Body of pancreas (tissue), 4 donors: ENCODE data around the gene PHAF1. TPM values are rescaled to one million over a fixed set of nuclear protein-coding genes. Genes with fewer than 3 reads are reported as not detected.

ENCODE experiments used
- ATAC-seq: fragments of 150-250 bp; one replicate; pipeline ENCODE4 v1.9.1; 2016
- DNase-seq, 4 donors: peaks; one replicate each; pipeline ENCODE4 v3.0.0-alpha.2; 2019
- H3K27ac ChIP-seq, 4 donors: fragments of 200-600 bp; sonication (generic); 1 replicate in 3 of 4; 2 replicates in 1 of 4; pipeline versions ENCODE4 v1.5.1 to v1.6.1; 2016 to 2019; ENCODE audit warnings: mild to moderate bottlenecking in 1 of 4, mixed read lengths in 1 of 4, moderate library complexity in 1 of 4
- H3K27me3 ChIP-seq, 2 donors: fragments of 200-600 bp; sonication (generic); one replicate each; pipeline ENCODE4 v1.6.0; 2016; ENCODE audit warnings: mild to moderate bottlenecking in 1 of 2
- H3K36me3 ChIP-seq, 2 donors: fragments of 200-600 bp; sonication (generic); replicated peaks in 1 of 2; 2 replicates each; pipeline ENCODE4 v1.5.1; 2016; ENCODE audit warnings: low read depth in 2 of 2; ENCODE audit not compliant: insufficient read depth in 1 of 2
- H3K4me1 ChIP-seq: fragments of 200-600 bp; sonication (generic); one replicate; pipeline ENCODE4 v1.6.0; 2016
- H3K4me3 ChIP-seq, 2 donors: fragments of 200-600 bp; sonication (generic); 1 replicate in 1 of 2; 2 replicates in 1 of 2; pipeline ENCODE4 v1.5.1; 2016 to 2019
- H3K9me3 ChIP-seq, 3 donors: fragments of 200-600 bp; sonication (generic); 1 replicate in 2 of 3; 2 replicates in 1 of 3; pipeline ENCODE4 v1.5.1; 2016
- POLR2A ChIP-seq, 3 donors: fragments of 450-650 bp; IDR thresholded peaks; one replicate each; pipeline ENCODE4 v1.6.1; 2016; ENCODE audit warnings: antibody characterized with exemption in 3 of 3, mild to moderate bottlenecking in 2 of 3
- WGBS, 2 donors: methylation state at CpG; one replicate each; pipeline ENCODE4 v1.1.5; 2017; 5-methylcytosine and 5-hydroxymethylcytosine counted together
- intact Hi-C: fragments of 100-400 bp; cut with DNase I; formaldehyde crosslinking; loops from one replicate; pipeline ENCODE4 v1.15.1; 2023
- total RNA-seq, 2 donors: library from RNA; depleted of rRNA; stranded (reverse); fragments of >200 nt; gene quantifications; one replicate each; pipeline ENCODE4 v1.1.0, GENCODE V29; 2016
- TF ChIP-seq, protein P1 (sequence below), 7 experiments: fragments of 450-650 bp in 4 of 7; fragments of 200-600 bp in 3 of 7; sonication (generic) in 3 of 7; IDR thresholded peaks; one replicate each; pipeline ENCODE4 v1.5.1; 2016 to 2019; ENCODE audit warnings: antibody characterized with exemption in 7 of 7

PHAF1 gene
- total RNA-seq, 2 donors from 2014 or later: 7.8 to 18.5 TPM

DNA sequence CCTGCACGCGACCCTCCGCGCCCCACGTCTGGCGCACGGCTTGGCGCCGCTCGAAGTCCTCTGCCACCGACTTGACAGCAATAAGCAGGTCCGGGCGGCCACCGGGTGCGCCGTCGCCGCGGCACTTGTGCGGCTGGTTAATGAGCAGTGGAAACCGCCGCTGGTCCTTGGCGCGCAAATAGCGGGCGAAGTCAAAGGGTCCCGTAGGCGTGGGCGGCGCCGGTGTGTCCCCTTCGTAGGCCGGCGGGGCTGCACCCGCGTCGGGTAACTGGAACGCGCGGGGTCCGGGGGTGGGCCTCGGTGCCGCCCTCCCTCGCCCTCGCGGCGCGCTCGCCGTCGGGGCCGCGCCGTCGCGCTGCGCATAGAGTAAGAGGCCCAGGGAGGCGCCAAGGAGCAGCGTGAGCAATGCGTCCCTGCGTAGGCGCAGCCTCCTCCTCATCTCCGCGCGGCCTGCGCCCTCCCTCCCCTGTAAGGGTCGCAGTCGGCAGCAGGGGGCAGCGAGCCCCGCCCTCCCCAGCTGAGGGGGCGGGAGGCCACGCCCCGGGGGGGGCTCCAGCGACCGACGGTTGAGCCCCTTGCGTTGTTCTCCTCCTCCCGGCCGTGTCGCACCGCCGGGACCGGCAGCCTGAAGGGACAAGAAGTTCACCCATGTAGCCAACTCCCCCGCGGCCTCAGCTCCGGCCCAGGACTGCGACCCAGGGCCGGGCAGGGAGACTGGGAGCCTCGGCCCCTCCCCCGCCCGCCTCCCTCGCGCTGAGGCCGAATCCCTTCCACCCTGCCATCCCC, 40.5 kb downstream of the PHAF1 start:
- TF ChIP-seq, protein P1, sequence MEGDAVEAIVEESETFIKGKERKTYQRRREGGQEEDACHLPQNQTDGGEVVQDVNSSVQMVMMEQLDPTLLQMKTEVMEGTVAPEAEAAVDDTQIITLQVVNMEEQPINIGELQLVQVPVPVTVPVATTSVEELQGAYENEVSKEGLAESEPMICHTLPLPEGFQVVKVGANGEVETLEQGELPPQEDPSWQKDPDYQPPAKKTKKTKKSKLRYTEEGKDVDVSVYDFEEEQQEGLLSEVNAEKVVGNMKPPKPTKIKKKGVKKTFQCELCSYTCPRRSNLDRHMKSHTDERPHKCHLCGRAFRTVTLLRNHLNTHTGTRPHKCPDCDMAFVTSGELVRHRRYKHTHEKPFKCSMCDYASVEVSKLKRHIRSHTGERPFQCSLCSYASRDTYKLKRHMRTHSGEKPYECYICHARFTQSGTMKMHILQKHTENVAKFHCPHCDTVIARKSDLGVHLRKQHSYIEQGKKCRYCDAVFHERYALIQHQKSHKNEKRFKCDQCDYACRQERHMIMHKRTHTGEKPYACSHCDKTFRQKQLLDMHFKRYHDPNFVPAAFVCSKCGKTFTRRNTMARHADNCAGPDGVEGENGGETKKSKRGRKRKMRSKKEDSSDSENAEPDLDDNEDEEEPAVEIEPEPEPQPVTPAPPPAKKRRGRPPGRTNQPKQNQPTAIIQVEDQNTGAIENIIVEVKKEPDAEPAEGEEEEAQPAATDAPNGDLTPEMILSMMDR (IDR thresholded peaks at IDR 0.05): peak in 1 of 7 experiments; percentile 1
- TF ChIP-seq POLR2A (IDR thresholded peaks at IDR 0.05): peak in 1 of 3 donors; percentile 5
- DNase-seq (peak in 2 of 4 donors; percentile 28 to 37), ATAC-seq (peak; percentile 29)
- intact Hi-C loops: loop anchor here (5.0 kb wide), 2 partner anchors 133 to 173 kb away; no protein-coding TSS in a partner anchor
- no peaks in the 10 kb centered on the region for H3K9me3 ChIP-seq
- peaks cover 23% of the 10 kb centered on the region for H3K4me1 ChIP-seq
- peaks cover 5 to 7% of the 10 kb centered on the region in 2 donors for H3K36me3 ChIP-seq
- no peaks in the 10 kb centered on the region for H3K27me3 ChIP-seq
- peak overlapping the region; percentile 14 to 31 for H3K4me3 ChIP-seq
- H3K27ac ChIP-seq: peak overlapping the region; percentile 17 to 61 (median 38)
- WGBS, 2 donors: 6% methylated on average over 91 of the region's 94 CpGs; no CpG with 5 or more reads in 1 of the 2 donors

DNA sequence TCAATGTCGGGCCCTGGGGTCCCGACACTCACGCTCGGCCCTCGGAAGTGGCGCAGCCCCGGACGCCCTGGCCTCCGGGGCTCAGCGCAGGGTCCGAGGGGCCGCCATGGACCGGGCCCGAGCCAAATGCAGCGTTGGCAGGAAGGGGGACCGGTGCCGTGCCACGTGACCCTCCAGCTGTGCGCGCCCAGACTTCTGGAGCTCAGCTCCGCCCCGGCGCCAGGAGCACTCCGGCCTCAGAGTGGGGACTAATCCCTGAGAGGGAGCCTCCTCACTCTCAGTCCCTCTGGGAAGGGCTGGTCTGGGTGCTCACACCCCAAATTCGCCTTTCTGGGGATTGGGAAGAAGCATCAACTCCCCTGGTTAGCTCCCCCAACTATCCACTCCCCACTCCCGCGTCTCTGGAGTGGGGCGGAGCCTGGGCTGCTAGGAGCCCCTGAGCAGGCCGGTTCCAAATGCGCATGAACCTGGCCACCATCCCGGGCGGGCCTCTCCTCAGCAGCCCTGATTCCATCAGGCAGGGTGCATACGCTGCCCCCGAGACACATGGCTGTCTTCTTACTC, 41.2 kb downstream of the PHAF1 start, which contains the start of gene B3GNT9:
TSS of gene B3GNT9 (minus strand) at position 166 of the 564 bp plus-strand sequence. CDS start 513 bp downstream, outside the sequence.
- Histone ChIP-seq H3K27me3 (no peaks in the 10 kb centered on the region), H3K36me3 (peaks cover 0 to 7% of the 10 kb centered on the region in 2 donors), H3K4me3 (peak within 1 kb of the TSS; percentile 14 to 31), H3K9me3 (no peaks in the 10 kb centered on the region), H3K4me1 (peaks cover 30% of the 10 kb centered on the region), H3K27ac (peak within 1 kb of the TSS; percentile 17 to 61 (median 38))
- intact Hi-C loops: loop anchor here (5.0 kb wide), 2 partner anchors 134 to 174 kb away; no protein-coding TSS in a partner anchor
- 2 to 4% methylated on average over 23 to 26 of the region's 34 CpGs for WGBS, 2 donors
- TF ChIP-seq, protein P1 (IDR thresholded peaks at IDR 0.05): no peak
- peak in 1 of 3 donors; percentile 12 for TF ChIP-seq POLR2A (IDR thresholded peaks at IDR 0.05)
- peak in 3 of 4 donors; percentile 45 to 72 (median 70) for DNase-seq
- ATAC-seq: peak; percentile 54

DNA sequence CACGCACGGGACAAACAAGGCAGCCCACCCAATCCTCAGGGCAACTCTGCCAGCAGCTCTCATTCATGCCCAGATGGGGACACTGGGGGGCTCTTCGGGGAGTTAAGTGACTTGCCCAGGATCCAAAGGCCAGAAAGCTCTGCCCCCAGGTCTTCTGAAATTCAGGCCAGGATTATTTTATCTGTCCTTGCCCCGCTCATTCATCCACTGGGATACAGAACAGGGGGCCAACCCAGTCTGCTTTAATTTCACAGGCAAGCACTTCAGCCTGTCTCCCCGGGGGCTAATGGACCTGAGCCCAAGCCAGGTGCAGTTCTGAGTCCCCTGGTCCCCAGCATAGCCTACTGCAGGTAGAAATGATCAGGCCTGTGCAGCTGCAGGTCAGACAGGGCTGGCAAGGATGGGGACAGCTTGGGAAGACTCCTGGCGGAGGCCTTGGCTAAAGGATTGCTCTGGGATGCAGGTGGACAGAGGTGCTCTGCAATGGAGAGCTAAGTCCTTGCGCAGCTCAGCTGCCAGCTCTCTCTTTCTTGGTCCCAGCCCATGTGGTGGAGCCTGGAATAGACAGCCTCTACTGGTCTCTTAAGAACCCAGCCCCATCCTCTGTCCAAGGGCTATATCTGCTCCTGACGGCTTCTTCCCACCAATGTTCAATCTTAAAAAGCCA, 41.8 kb downstream of the PHAF1 start:
- Histone ChIP-seq H3K36me3 (peaks cover 0 to 4% of the 10 kb centered on the region in 2 donors), H3K27me3 (no peaks in the 10 kb centered on the region), H3K4me3 (no peak overlapping the region), H3K9me3 (no peaks in the 10 kb centered on the region), H3K4me1 (peaks cover 36% of the 10 kb centered on the region), H3K27ac (peak overlapping the region in 1 of 4 donors; percentile 51)
- ATAC-seq: no peak
- intact Hi-C loops: loop anchor here (5.0 kb wide), 2 partner anchors 134 to 174 kb away; no protein-coding TSS in a partner anchor
- TF ChIP-seq, protein P1 (IDR thresholded peaks at IDR 0.05): no peak
- TF ChIP-seq POLR2A (IDR thresholded peaks at IDR 0.05): no peak
- DNase-seq: no peak
- 36 to 38% methylated on average over 6 to 8 of the region's 8 CpGs for WGBS, 2 donors

DNA sequence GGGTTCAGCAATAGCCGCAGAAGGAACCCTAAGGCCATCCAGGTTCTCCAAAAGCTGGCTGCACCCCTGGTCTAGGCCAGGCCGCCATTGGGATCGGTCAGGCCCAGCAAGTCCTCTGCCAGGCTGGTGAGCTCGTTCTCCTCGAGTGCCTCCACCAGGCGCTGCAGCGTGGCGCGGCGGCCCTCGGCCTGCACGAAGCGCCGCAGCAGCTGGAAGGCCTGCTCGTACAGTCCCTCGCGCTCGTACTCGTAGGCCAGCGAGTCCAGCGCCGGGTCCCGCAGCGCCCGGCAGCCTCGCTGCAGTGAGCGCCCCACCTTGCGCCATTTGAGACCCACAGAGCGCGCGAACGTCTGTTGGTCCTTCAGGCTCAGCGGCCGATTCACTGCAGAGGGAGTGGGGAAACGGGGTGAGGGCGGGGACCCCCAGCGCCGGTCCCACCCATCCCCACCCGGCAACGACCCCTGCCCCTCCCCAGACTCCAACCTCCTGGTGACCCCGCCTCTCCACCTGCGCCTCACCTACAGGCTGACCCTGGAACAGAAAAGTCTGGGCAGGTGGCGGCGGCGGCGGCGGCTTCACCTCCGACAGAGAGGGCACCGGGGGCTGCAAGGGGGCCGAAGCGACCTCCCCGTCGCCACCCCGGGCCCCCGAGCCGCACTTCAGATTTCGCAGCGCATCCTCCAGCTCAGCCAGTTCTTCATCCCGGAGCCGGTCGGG, 45.0 kb downstream of the PHAF1 start:
- no peak for DNase-seq
- ATAC-seq: no peak
- intact Hi-C loops: loop anchor here (5.0 kb wide), 2 partner anchors 137 to 177 kb away; no protein-coding TSS in a partner anchor
- TF ChIP-seq POLR2A (IDR thresholded peaks at IDR 0.05): no peak
- TF ChIP-seq, protein P1 (IDR thresholded peaks at IDR 0.05): no peak
- Histone ChIP-seq H3K4me3 (no peak overlapping the region), H3K9me3 (no peaks in the 10 kb centered on the region), H3K4me1 (peaks cover 48% of the 10 kb centered on the region), H3K36me3 (no peaks in the 10 kb centered on the region), H3K27ac (no peak overlapping the region), H3K27me3 (no peaks in the 10 kb centered on the region)
- WGBS, 2 donors: 39 to 100% methylated on average over 1 to 56 of the region's 61 CpGs
